HL-60 (cell line): ENCODE results near the gene CDH3.

Experiments
- GABPA ChIP-seq: IDR thresholded peaks from 2 replicates; pipeline ENCODE4 v1.6.1; 2012; ENCODE audit warnings: low read depth
- POLR2AphosphoS5 ChIP-seq: IDR thresholded peaks from 2 replicates; pipeline ENCODE4 v1.6.1; 2012; ENCODE audit warnings: low read depth
- SPI1 ChIP-seq: IDR thresholded peaks from 2 replicates; pipeline ENCODE4 v1.6.1; 2012; ENCODE audit warnings: low read depth, mild to moderate bottlenecking, borderline replicate concordance
- TF ChIP-seq, protein P1 (sequence below): IDR thresholded peaks from one replicate; pipeline ENCODE4 v1.5.1; 2011; ENCODE audit warnings: low read length, control low read depth, inconsistent platforms; ENCODE audit not compliant: insufficient read depth
- TF ChIP-seq, protein P2 (sequence below): IDR thresholded peaks from 2 replicates; pipeline ENCODE4 v1.6.1; 2012; ENCODE audit warnings: low read depth; ENCODE audit not compliant: insufficient replicate concordance

DNA sequence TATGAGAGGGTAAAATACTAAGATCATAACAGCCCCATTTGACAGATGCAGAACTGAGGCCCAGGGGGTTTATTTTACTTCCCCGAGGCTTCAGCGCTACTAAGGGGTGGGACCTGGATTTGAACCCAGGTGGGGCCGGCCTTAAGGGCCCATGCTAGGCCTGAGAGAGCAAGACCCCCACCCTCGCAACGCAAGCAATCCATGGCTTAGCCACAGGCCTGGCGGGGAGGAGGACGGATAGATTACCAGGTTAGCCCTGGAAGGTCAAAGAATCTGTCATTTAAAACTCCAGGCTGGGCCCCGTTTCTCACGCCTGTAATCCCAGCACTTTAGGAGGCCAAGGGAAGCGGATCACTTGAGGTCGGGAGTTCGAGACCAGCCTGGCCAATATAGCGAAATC, 1.9 kb upstream of the CDH3 start:
- TF ChIP-seq, protein P1, sequence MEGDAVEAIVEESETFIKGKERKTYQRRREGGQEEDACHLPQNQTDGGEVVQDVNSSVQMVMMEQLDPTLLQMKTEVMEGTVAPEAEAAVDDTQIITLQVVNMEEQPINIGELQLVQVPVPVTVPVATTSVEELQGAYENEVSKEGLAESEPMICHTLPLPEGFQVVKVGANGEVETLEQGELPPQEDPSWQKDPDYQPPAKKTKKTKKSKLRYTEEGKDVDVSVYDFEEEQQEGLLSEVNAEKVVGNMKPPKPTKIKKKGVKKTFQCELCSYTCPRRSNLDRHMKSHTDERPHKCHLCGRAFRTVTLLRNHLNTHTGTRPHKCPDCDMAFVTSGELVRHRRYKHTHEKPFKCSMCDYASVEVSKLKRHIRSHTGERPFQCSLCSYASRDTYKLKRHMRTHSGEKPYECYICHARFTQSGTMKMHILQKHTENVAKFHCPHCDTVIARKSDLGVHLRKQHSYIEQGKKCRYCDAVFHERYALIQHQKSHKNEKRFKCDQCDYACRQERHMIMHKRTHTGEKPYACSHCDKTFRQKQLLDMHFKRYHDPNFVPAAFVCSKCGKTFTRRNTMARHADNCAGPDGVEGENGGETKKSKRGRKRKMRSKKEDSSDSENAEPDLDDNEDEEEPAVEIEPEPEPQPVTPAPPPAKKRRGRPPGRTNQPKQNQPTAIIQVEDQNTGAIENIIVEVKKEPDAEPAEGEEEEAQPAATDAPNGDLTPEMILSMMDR, result no peak
- TF ChIP-seq, protein P2, sequence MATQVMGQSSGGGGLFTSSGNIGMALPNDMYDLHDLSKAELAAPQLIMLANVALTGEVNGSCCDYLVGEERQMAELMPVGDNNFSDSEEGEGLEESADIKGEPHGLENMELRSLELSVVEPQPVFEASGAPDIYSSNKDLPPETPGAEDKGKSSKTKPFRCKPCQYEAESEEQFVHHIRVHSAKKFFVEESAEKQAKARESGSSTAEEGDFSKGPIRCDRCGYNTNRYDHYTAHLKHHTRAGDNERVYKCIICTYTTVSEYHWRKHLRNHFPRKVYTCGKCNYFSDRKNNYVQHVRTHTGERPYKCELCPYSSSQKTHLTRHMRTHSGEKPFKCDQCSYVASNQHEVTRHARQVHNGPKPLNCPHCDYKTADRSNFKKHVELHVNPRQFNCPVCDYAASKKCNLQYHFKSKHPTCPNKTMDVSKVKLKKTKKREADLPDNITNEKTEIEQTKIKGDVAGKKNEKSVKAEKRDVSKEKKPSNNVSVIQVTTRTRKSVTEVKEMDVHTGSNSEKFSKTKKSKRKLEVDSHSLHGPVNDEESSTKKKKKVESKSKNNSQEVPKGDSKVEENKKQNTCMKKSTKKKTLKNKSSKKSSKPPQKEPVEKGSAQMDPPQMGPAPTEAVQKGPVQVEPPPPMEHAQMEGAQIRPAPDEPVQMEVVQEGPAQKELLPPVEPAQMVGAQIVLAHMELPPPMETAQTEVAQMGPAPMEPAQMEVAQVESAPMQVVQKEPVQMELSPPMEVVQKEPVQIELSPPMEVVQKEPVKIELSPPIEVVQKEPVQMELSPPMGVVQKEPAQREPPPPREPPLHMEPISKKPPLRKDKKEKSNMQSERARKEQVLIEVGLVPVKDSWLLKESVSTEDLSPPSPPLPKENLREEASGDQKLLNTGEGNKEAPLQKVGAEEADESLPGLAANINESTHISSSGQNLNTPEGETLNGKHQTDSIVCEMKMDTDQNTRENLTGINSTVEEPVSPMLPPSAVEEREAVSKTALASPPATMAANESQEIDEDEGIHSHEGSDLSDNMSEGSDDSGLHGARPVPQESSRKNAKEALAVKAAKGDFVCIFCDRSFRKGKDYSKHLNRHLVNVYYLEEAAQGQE, result no peak
- no peak for TF ChIP-seq GABPA
- no peak for TF ChIP-seq SPI1
- no peak for TF ChIP-seq POLR2AphosphoS5
